ENCODE results near the gene ARMC2. TPM values are rescaled to one million over a fixed set of nuclear protein-coding genes. Genes with fewer than 3 reads are reported as not detected.
"Not testable (repeated sequence)": the region's sequence is repeated elsewhere in the genome, so short reads cannot be mapped to it uniquely, and the experiment has no call there.

ARMC2 gene
- total and polyA plus RNA-seq, 4 donors, result 11.8 to 18.5 (median 14.3) TPM

- no peaks in the 10 kb centered on the region for H3K27me3 ChIP-seq (ENCODE audit: control insufficient read depth, insufficient read depth, low read length)
- H3K9me3 ChIP-seq (ENCODE audit: control insufficient read depth, insufficient read depth, low read length), result no peaks in the 10 kb centered on the region
- peaks cover 15% of the 10 kb centered on the region for H3K36me3 ChIP-seq (ENCODE audit: control insufficient read depth, insufficient read depth, low read length)
- DNase-seq (ENCODE audit: low read depth in 4 of 6, low spot score in 6 of 6), result no peak
- H3K4me1 ChIP-seq (ENCODE audit: control insufficient read depth, insufficient read depth, low read length), result peaks cover 18% of the 10 kb centered on the region
- no peak overlapping the region for H3K27ac ChIP-seq (ENCODE audit: low read depth, low read length)
- H3K4me3 ChIP-seq (ENCODE audit: low read depth, low read length), result no peak overlapping the region
Observed at GRCh38 chr6:108875161-108875555, 26.9 kb downstream of the ARMC2 start.

GRCh38 chr6:108877046-108877751 lies 29.0 kb downstream of the ARMC2 start:
- Histone ChIP-seq H3K27me3 (ENCODE audit: control insufficient read depth, insufficient read depth, low read length) (no peaks in the 10 kb centered on the region), H3K27ac (ENCODE audit: low read depth, low read length) (peak overlapping the region; percentile 40), H3K4me1 (ENCODE audit: control insufficient read depth, insufficient read depth, low read length) (peaks cover 11% of the 10 kb centered on the region), H3K36me3 (ENCODE audit: control insufficient read depth, insufficient read depth, low read length) (peaks cover 16% of the 10 kb centered on the region), H3K4me3 (ENCODE audit: low read depth, low read length) (no peak overlapping the region), H3K9me3 (ENCODE audit: control insufficient read depth, insufficient read depth, low read length) (no peaks in the 10 kb centered on the region)
- WGBS (ENCODE audit: insufficient coverage), result 24% methylated on average over 5 of the region's 7 CpGs
- DNase-seq (ENCODE audit: low read depth in 4 of 6, low spot score in 6 of 6), result peak in 4 of 6 donors; percentile 18 to 71 (median 41)

GRCh38 chr6:108878942-108879341 lies 30.7 kb downstream of the ARMC2 start:
- H3K36me3 ChIP-seq (ENCODE audit: control insufficient read depth, insufficient read depth, low read length), result peaks cover 14% of the 10 kb centered on the region
- no peak for DNase-seq (ENCODE audit: low read depth in 4 of 6, low spot score in 6 of 6)
- no peaks in the 10 kb centered on the region for H3K27me3 ChIP-seq (ENCODE audit: control insufficient read depth, insufficient read depth, low read length)
- H3K27ac ChIP-seq (ENCODE audit: low read depth, low read length), result no peak overlapping the region
- WGBS (ENCODE audit: insufficient coverage), result 100% methylated on average over 2 of the region's 2 CpGs
- peaks cover 5% of the 10 kb centered on the region for H3K9me3 ChIP-seq (ENCODE audit: control insufficient read depth, insufficient read depth, low read length)
- no peak overlapping the region for H3K4me3 ChIP-seq (ENCODE audit: low read depth, low read length)
- H3K4me1 ChIP-seq (ENCODE audit: control insufficient read depth, insufficient read depth, low read length), result peaks cover 4% of the 10 kb centered on the region

- Histone ChIP-seq H3K36me3 (ENCODE audit: control insufficient read depth, insufficient read depth, low read length) (peaks cover 17% of the 10 kb centered on the region), H3K27ac (ENCODE audit: low read depth, low read length) (no peak overlapping the region), H3K27me3 (ENCODE audit: control insufficient read depth, insufficient read depth, low read length) (no peaks in the 10 kb centered on the region), H3K4me3 (ENCODE audit: low read depth, low read length) (no peak overlapping the region), H3K9me3 (ENCODE audit: control insufficient read depth, insufficient read depth, low read length) (peaks cover 5% of the 10 kb centered on the region), H3K4me1 (ENCODE audit: control insufficient read depth, insufficient read depth, low read length) (peaks cover 2% of the 10 kb centered on the region)
- no peak for DNase-seq (ENCODE audit: low read depth in 4 of 6, low spot score in 6 of 6)
- WGBS (ENCODE audit: insufficient coverage), result no CpG with 5 or more reads among the region's 1 CpG
Observed at GRCh38 chr6:108883172-108883571, 35.0 kb downstream of the ARMC2 start.

- peaks cover 5% of the 10 kb centered on the region for H3K9me3 ChIP-seq (ENCODE audit: control insufficient read depth, insufficient read depth, low read length)
- 79% methylated on average over 8 of the region's 9 CpGs for WGBS (ENCODE audit: insufficient coverage)
- peaks cover 10% of the 10 kb centered on the region for H3K36me3 ChIP-seq (ENCODE audit: control insufficient read depth, insufficient read depth, low read length)
Observed at GRCh38 chr6:108884211-108885059, 36.2 kb downstream of the ARMC2 start.

GRCh38 chr6:108888052-108888451 lies 39.8 kb downstream of the ARMC2 start:
- H3K4me1 ChIP-seq (ENCODE audit: control insufficient read depth, insufficient read depth, low read length), result no peaks in the 10 kb centered on the region
- H3K27me3 ChIP-seq (ENCODE audit: control insufficient read depth, insufficient read depth, low read length), result no peaks in the 10 kb centered on the region
- WGBS (ENCODE audit: insufficient coverage), result 100% methylated on average over 2 of the region's 6 CpGs
- no peak overlapping the region for H3K4me3 ChIP-seq (ENCODE audit: low read depth, low read length)
- no peak overlapping the region for H3K27ac ChIP-seq (ENCODE audit: low read depth, low read length)
- H3K9me3 ChIP-seq (ENCODE audit: control insufficient read depth, insufficient read depth, low read length), result peaks cover 1% of the 10 kb centered on the region
- DNase-seq (ENCODE audit: low read depth in 4 of 6, low spot score in 6 of 6), result no peak
- H3K36me3 ChIP-seq (ENCODE audit: control insufficient read depth, insufficient read depth, low read length), result peaks cover 3% of the 10 kb centered on the region

More at GRCh38 chr6:108884211-108885059, 36.2 kb downstream of the ARMC2 start:
- H3K4me1 ChIP-seq (ENCODE audit: control insufficient read depth, insufficient read depth, low read length), result no peaks in the 10 kb centered on the region
- no peak overlapping the region for H3K4me3 ChIP-seq (ENCODE audit: low read depth, low read length)
- no peaks in the 10 kb centered on the region for H3K27me3 ChIP-seq (ENCODE audit: control insufficient read depth, insufficient read depth, low read length)
- DNase-seq (ENCODE audit: low read depth in 4 of 6, low spot score in 6 of 6), result no peak
- H3K27ac ChIP-seq (ENCODE audit: low read depth, low read length), result no peak overlapping the region

- no peaks in the 10 kb centered on the region for H3K27me3 ChIP-seq (ENCODE audit: control insufficient read depth, insufficient read depth, low read length)
- H3K27ac ChIP-seq (ENCODE audit: low read depth, low read length), result no peak overlapping the region
- no peak for DNase-seq (ENCODE audit: low read depth in 4 of 6, low spot score in 6 of 6)
- H3K36me3 ChIP-seq (ENCODE audit: control insufficient read depth, insufficient read depth, low read length), result peaks cover 3% of the 10 kb centered on the region
- WGBS (ENCODE audit: insufficient coverage), result 100% methylated on average over 1 of the region's 2 CpGs
- no peak overlapping the region for H3K4me3 ChIP-seq (ENCODE audit: low read depth, low read length)
- H3K4me1 ChIP-seq (ENCODE audit: control insufficient read depth, insufficient read depth, low read length), result no peaks in the 10 kb centered on the region
- H3K9me3 ChIP-seq (ENCODE audit: control insufficient read depth, insufficient read depth, low read length), result no peaks in the 10 kb centered on the region
Observed at GRCh38 chr6:108888745-108889144, 40.5 kb downstream of the ARMC2 start.

- not testable (repeated sequence) for H3K9me3 ChIP-seq (ENCODE audit: control insufficient read depth, insufficient read depth, low read length); H3K27ac ChIP-seq (ENCODE audit: low read depth, low read length); H3K4me3 ChIP-seq (ENCODE audit: low read depth, low read length); H3K4me1 ChIP-seq (ENCODE audit: control insufficient read depth, insufficient read depth, low read length); DNase-seq (ENCODE audit: low read depth in 4 of 6, low spot score in 6 of 6); H3K36me3 ChIP-seq (ENCODE audit: control insufficient read depth, insufficient read depth, low read length); H3K27me3 ChIP-seq (ENCODE audit: control insufficient read depth, insufficient read depth, low read length)
- no CpG with 5 or more reads among the region's 5 CpGs for WGBS (ENCODE audit: insufficient coverage)
Observed at GRCh38 chr6:108890898-108891297, 42.7 kb downstream of the ARMC2 start.

- no peak overlapping the region for H3K4me3 ChIP-seq (ENCODE audit: low read depth, low read length)
- DNase-seq (ENCODE audit: low read depth in 4 of 6, low spot score in 6 of 6), result no peak
- H3K27ac ChIP-seq (ENCODE audit: low read depth, low read length), result no peak overlapping the region
- peaks cover 5% of the 10 kb centered on the region for H3K36me3 ChIP-seq (ENCODE audit: control insufficient read depth, insufficient read depth, low read length)
- no peaks in the 10 kb centered on the region for H3K27me3 ChIP-seq (ENCODE audit: control insufficient read depth, insufficient read depth, low read length)
- WGBS (ENCODE audit: insufficient coverage), result 100% methylated on average over 1 of the region's 1 CpG
- H3K4me1 ChIP-seq (ENCODE audit: control insufficient read depth, insufficient read depth, low read length), result no peaks in the 10 kb centered on the region
- no peaks in the 10 kb centered on the region for H3K9me3 ChIP-seq (ENCODE audit: control insufficient read depth, insufficient read depth, low read length)
Observed at GRCh38 chr6:108895571-108895970, 47.3 kb downstream of the ARMC2 start.

Measured in spinal cord (tissue), 10 donors.